NCI-H1436 (cell line): Measurements from ENCODE around the gene SRMS.
"Not testable (repeated sequence)": the region's sequence is repeated elsewhere in the genome, so short reads cannot be mapped to it uniquely, and the experiment has no call there.

Source experiments
- DNase-seq: peaks from one replicate; lab custom pipeline; 2025; lab: John Stamatoyannopoulos, UW

Gene SRMS

DNA sequence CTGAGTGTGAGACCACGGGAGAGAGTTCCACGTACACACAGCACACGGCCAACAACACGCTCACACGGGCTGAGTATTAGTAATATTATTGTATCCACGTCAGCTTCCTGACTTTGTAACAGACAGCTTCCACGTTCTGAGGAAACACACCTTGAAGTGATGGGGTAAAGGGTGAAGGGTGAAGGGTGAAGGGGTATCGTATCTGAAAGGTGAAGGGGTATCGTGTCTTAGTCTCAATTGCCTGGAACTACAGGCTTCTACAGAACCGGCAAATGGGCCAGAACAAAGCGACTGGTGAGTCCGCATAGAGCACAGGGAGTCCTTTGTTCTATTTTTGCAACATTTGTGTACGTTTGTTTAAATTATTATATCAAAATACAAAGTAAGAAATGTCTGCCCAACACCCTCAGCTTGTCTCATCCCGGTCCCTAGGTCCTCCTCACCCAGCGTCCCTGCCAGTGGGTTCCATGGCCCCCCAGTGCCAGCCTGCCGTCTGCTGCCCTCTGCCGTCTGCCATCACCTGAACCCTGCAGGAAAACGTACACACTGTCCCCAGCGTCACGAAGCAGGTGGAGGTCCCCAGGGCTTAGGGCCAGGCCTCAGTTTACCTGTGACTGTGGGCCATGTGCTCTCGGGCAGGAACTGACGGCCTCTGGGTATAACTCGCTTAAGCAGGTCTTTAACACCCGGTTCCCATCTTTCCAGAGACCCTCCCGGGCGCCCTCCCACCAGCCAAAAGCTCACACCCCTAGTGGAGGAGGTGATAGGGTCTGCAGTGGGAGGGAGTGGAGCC is 30.9 kb upstream of the SRMS start:
- DNase-seq: peak; percentile 4

DNA sequence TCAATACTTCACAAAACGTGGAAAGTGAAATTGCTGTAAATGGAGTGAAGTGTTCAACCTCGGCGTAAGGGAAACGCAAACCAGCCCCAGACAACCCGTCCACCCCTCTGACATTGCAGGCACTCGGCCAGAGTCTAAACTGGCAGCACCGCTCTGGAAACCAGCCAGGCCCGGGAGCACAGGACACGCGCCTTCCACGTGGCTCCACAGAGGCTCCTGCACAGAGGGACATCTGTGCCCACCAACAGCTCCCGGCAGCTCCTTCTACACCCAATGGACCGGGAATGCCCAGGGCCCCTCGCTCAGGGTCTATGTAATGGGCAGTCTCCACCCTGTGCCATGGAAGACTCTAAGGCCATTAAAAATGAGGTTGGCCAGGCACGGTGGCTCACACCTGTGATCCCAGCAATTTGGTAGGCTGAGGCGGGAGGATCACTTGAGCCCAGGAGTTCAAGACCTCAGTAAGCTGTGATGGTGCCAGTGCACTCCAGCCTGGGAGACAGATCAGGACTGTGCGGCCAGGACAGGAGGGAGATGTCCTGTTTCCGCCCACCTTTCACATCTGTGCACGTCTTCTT is 29.9 kb upstream of the SRMS start:
- DNase-seq: no peak

DNA sequence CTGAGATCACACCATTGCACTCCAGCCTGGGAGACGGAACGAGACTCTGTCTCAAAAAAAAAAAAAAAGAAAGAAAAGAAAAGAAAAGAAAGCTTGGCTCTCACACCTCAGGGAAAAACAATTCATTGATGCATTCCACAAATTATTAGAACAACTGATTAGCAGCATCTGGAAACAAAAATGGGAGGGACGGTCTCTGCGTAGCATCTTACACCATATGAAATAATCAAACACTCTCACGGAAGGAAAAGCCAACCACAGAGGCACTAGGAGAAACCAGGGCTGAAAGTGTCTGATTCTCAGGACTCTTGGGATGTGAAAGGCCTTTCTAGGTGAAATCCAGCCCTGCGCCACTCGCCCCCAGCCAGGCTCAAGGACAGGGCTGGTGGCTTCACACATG is 28.8 kb upstream of the SRMS start:
- no peak for DNase-seq

DNA sequence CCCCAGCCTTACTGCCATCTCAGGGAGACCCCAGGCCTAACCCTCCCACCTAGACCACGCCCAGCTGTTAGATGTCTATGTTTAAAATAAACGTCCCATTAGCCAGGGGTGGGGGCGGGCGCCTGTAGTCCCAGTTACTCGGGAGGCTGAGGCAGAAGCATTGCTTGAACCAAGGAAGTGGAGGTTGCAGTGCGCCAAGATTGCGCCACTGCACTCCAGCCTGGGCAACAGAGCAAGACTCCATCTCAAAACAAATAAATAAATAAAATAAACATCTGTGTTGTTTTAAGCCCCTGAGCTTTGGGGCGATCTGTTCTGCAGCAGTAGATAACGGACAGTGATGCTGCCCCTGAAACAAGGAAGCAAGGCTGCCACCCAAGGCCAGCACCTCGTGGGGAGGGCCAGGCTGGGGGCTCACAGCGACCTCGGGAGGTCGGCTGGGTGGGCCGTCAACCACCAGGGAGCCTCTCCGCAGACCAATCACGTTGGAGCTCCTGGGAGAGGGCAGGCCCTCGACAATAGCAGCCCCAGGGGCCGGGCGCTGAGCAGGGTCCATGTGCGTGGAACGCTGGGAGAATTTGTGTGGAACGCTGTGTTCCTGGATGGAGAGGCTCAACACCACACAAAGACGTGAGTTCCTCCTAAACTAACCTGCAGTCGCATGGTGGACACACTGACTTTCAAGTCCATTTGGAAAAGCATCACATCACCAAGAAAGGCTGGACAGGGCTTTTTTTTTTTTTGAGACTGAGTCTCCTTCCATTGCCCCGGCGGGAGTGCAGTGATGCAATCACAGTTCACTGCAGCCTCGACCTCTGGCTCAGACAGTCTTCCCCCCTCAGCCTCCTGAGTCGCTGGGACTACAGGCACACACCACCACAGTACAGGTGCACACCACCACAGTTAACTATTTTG is 27.5 kb upstream of the SRMS start:
- DNase-seq: no peak

DNA sequence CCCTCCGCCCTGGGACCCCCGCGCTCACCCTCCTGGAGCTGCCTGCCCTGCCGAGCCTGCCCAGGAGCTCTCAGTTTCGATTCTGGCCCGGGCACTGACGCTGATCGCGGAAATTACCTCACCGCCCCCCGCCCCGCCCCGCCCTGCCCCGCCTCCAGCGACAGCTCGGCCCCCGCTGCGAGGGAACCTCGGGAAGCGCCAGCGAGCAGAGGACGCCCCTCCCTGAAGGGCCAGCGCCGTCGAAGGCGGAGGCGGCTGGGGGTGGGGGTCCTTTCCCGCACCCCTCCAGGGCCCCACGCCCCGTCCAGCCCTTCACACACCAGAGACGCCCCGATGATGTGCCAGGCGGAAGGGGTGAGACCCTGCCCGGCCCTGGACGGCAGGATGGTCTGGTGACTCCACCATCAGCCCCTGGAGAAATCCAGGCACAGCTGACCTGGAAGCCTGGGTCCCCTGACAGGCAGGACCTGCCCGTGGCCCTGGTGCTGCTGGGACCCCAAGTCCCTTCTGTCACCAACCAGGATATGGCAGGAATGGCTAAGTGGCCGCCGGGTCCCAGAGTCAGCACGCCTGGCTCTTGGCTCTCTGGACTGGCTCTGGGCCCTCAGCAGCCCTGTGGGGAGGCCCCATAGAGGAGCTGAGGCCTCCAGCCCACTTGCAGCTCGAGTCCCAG is 26.7 kb upstream of the SRMS start, which contains the start of gene HELZ2:
TSS of gene HELZ2 (minus strand) at position 84 of the 673 bp plus-strand sequence. CDS start 1,854 bp downstream, outside the sequence.
- DNase-seq: peak; percentile 43

DNA sequence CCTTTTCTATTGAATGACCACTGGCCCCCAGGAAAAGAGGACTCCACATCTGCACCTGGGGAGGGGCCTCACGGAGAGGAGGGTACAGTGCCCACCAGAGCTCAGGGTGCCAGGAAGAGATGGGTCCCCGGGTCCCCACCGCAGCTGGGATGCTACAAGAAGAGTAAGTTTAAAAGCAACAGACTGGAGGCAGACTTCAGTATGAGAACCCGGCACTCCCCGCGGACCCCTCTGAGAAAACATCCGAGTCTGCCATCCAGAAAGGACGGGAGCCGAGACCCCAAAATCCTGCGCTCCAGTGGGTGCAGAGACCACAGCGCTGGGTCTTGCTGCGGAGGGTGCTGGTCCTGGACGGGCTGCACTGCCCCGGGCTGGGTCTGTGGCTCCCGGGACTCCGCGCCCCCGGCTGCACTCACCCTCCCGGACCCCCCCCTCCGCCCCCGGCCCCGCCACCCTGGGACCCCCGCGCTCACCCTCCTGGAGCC is 26.1 kb upstream of the SRMS start:
- DNase-seq: no peak

DNA sequence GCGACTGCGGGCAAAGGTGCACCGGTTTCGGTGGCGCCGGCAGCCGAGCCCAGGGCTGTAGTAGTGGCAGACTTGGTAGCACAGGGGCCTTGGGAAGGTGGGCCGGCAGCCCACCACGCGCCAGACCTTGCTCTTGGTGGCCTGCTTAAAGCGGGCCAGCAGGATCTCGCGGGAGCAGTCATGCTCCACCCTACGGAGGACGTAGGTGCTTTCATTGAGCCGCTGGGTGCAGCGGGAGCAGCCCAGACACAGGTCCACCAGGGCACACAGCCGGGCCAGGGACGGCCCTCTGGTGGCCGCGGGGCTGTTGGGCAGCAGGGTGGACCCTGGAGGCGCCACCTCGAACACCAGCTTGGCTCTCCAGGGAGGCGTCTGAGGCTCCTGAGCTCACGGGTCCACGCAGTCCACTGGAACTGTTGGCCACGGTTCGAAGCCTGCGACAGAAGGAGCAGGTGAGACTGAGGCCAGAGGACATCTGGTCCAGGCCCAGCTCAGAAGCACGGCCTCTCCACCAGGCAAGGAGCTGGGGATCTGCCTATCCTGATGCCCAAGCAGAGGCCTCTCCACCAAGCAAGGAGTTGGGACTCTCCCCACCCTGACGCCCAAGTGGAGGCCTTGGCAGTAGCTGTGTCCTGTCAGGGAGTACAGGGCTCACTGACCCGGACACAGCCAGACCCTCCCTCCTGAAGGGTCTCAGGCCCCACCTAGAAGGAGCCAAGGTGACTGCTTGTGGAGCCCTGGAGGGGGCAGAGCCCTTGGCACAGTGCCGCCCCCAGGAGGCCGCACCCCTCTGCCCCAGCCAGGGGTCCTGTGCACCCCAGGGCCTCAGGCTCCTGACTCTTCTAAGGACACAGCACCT is 25.5 kb upstream of the SRMS start:
- DNase-seq: no peak

DNA sequence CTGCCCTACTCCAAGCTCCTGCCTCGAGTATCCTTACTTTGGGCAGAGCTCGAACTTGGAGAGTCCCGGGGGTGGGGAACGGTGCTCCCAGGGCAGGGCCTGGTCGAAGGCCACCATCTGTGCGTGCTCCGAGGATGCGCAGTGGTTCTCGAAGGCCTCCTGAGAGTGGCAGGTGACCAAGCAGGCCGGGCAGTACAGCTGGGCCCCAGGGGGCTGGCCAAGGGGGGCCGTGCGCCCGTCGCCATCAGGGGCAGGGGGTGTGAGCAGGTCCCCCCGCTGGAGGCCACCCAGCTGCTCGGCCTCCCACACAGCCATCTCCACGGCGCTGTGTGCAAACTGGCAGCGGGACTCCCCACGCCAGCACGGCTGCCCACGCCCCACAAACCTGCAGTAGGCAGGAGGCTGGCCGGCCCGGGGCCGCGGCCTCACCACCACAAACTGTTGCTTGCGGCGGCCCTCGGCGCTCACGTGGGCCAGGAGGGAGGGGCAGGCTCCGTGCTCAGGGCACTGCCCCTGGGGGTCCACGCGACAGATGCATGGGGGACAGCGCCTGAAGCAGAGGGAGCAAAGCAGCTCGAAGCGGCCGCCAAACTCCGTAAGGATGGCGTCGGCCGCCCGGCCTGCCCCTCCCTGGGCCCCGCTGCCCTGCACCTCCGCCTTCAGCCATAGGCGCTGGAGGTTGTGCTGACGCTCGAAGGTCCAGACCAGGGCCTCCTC is 24.7 kb upstream of the SRMS start:
- DNase-seq: no peak

DNA sequence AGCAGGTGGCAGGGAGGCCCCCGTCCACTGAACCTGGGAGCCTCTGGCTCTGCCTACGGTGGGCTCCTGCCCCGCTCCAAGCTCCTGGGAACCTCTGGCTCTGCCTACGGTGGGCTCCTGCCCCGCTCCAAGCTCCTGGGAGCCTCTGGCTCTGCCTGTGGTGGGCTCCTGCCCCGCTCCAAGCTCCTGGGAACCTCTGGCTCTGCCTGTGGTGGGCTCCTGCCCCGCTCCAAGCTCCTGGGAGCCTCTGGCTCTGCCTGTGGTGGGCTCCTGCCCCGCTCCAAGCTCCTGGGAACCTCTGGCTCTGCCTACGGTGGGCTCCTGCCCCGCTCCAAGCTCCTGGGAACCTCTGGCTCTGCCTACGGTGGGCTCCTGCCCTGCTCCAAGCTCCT is 23.5 kb upstream of the SRMS start:
- DNase-seq: not testable (repeated sequence)

DNA sequence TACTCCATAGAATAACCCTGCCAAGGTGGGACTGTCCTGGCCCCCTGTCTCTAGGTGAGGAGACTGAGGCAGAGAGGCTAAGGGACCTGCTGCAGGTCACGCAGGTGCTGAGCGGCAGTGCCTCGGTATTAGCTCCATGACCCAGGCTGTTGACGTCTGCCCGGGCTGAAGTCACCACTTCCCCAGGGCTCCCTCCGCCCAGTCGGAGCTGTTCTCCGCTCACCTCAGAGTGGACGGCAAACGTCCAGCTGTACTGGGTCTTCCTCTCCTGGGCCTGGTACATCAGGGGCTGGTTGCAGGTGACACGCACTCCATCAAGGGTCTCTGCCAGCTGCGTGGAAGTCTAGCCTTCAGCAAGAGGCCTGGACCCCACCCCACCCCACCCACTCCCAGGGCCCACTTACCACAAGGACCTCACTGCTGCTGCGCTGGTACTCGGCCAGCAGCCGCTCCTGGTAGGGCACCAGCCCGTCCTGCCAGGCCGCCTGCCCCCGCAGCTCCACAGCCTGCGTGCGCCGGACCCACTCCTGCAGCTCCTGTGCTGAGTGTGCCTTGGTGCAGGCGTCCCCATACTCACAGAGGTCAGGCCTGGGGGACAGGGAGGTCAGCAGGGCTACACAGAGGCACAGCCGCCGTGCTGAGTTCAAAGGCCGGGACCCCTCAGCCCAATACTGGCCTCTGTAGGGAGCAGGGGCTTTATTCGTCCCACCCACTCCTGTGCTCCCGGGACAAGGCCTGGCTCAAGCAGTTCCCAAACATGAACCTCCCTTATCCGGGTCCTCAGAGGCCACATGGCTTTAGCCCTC is 22.9 kb upstream of the SRMS start:
- no peak for DNase-seq

DNA sequence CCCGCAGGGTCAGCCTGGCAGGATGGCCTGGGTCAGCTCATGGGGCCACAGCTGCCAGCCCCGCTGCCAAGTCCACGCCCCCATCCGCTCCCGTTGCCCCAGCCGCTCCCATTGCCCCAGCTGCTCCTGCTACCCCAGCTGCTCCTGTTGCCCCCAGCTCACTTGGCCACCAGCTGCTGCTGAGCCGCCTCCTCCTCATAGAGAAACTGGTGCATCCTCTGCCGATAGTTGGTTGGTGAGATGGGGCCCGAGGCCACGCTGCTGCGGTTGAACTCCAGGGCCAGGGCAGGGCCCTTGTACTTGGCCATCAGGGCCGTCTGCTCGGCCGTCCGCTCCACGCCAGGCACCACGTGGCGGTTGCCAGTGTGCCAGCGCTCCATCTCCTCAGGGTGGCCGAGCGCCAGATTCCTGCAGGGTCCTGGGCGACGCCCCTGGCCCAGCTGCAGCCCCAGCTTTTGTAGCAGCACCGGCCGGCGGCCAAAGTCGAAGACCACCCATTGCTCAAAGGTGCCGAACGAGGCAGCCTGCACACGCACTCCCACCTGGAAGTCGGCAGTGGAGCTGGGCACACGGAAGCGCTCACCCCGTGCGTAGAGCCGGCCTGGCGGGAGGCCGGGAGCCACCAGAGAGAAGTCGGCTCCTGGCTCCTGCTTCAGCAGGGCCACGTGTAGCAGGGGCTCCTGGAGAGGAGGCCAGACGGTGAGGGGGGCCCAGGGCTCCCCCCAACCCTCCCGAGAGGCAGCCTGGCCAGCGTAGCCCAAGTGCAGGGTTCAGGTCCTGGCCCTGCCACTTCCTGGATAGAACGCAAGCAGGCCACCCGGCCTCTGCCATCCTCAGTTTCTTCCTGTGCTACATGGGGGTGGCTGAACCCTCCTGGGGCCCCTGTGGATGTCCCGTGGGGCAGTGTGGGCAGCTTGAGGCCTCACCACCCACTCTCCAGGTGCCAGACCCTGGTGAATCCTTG is 21.7 kb upstream of the SRMS start:
- DNase-seq: no peak

DNA sequence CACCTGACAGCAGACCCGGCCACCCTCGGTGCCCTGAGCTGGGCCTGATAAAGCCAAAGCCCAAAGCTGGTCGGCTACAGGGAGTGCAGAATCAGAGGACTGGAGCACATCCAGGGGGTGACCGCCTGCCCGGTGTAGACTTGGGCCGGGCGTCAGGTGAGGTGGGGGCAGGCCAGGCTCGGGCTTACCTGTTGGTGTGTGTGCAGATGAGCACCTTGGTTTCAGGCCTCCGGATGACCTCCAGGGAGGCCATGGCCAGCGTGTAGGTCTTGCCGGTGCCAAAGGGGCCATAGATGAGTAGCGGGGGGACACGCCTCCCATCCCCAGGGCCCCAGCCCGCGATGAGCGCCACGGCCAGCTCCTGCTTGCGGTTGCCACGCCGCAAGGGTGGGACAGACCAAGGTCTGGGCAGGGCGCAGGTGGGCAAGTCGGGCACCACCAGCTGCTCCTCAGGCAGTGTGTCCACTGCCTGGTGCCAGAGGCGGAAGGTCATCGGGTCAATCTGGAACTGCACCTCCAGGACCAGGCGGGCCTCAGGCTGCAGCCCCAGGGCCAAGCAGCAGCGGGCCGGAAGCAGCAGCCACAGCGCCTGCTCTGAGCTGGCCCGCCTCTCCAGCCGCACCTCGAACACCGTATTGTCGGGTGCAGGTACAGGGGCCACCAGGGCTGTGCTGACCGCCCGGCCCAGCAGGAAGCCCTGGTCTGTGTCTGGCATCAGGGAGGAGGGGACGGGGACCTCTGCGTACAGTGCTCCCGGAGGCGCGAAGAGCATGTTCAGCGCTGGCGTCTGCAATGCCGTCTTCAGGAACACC is 20.8 kb upstream of the SRMS start:
- DNase-seq: no peak

DNA sequence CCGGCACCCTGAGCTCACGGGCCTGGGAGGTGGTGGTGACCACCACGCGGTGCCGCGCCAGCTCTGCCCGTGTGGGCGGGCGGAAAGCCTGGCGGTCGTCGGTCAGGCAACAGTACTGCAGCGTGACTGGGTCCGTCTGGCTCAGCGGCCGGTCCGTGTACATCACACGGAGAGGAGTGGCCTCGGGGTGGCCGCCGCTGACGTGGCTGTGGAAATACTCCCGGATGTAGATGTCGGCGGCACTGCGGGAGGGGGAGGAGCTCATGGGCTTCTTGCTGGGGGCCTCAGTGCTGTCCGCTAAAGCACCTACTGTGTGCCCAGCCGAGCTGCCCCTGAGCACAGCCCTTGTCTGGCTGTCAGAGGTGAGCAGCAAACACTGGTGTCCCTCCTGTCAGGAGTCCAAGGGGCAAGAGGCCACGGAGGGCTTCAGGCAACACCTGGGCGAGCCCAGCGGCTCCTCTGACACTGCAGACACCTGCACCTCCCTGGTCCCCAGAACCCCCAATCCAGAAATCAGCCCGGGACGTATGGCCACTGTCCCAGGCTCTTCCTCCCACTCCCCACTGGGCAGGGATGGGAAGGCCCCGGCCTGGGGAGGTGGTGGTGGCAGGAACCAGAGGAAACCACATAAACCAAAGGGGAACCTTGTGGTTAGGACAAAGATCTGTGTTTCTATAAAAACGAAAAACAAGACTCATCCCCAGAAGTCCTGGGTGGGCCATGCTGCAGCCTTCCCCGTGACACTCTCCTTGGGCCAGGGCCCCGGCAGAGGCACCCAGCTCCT is 20.0 kb upstream of the SRMS start:
- DNase-seq: no peak

DNA sequence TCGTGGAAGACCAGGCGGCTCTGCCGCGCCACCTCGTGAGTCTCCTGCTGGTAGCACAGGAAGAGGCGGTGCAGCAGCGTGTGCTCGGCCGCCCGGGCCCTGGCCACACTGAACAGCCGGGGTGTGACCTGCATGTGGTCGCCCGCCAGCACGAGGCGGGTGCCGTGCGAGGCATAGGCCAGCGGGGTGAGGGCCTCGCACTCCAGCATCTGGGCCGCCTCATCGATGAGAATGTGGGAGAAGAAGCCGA is 19.5 kb upstream of the SRMS start:
- DNase-seq: no peak

DNA sequence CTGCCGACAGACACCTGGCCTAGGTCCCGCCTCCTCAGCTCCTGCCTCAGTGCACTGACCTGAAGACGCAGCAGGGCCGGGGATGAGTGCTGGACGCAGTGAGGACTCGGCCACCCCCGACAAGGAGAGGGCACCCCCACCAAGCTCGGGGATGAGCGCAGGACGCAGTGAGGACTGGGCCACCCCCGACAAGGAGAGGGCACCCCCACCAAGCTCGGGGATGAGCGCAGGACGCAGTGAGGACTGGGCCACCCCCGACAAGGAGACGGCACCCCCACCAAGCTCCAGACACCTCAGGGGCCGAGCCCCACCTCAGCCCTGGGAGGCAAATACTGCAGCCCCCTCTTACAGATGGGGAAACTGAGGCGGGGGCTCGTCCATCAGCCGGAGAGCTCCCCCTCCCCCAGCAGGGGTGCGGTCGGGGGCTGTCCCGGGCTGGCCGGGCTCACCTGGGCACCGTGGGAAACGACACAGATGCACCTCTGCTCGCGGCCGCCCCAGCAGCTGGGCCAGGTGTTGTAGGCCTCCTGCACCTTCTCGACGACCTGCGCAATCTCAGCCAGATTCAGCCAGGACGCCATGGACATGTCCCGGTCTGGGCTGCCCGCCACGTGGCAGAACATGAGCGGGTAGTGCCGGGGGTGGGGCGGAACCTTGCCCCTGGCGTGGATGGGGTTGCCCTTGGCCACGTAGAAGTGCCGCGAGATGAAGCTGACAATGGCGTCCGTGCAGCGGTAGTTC is 19.0 kb upstream of the SRMS start:
- DNase-seq: no peak

DNA sequence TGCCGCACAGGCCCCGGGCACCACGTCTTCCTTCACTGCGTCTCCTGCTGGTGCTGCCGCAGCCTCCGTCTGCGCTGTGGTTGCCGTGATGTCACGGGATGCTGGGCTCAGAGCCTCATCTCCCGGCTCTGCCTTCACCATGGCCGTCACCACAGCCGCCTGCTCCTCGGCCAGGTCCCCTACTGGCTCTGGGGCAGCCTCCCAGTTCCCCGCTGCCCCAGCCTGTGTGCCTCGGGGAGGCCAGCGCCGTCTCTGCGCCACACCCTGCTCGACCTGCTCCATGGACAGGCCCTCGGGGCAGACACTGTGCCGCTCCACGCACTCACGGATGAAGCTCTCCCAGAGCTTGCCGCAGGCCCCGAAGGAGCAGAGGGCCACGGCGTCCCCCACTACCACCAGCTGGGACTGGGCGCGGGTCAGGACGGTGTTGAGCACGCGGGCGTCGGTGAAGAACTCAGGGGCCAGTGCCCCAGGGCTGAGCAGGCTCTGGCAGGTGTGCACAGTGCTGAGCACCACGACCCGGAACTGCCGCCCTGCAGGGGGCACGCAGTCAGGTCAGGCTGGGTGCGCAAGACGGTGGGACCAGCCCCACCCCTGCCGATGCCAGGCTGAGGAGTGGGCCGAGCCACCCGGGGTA is 18.3 kb upstream of the SRMS start:
- DNase-seq: no peak
